GM10266 (cell line): ENCODE results near the gene DMPK.

Experiments used
- DNase-seq: peaks from one replicate; pipeline ENCODE4 v3.0.0; 2012; ENCODE audit errors: extremely low spot score
- TF ChIP-seq, protein P1 (sequence below): IDR thresholded peaks from 2 replicates; pipeline ENCODE4 v1.5.1; 2012; ENCODE audit warnings: mild to moderate bottlenecking, low read depth; ENCODE audit not compliant: control insufficient read depth, insufficient read depth; ENCODE audit errors: missing control alignments

DMPK gene

DNA sequence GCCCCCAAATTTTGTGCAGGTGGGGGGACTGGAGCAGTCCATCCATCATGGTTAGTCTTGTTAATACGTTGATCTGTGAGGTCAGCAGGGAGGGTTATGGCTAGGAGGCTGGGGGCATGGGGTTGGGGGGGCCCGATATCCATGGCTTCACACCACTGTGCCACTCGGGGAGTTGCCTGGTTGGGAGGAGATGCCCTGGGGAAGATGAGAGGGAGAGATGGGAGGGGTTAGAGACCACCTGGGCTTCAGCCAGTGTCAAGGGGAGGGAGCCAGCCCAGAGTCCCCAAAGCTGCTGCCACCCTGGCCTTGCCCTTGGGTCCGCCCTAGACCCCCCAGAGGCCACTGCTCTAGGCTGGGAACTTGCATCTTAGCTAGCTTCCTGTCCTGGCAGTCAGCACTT, 1.8 kb upstream of the DMPK start:
- TF ChIP-seq, protein P1, sequence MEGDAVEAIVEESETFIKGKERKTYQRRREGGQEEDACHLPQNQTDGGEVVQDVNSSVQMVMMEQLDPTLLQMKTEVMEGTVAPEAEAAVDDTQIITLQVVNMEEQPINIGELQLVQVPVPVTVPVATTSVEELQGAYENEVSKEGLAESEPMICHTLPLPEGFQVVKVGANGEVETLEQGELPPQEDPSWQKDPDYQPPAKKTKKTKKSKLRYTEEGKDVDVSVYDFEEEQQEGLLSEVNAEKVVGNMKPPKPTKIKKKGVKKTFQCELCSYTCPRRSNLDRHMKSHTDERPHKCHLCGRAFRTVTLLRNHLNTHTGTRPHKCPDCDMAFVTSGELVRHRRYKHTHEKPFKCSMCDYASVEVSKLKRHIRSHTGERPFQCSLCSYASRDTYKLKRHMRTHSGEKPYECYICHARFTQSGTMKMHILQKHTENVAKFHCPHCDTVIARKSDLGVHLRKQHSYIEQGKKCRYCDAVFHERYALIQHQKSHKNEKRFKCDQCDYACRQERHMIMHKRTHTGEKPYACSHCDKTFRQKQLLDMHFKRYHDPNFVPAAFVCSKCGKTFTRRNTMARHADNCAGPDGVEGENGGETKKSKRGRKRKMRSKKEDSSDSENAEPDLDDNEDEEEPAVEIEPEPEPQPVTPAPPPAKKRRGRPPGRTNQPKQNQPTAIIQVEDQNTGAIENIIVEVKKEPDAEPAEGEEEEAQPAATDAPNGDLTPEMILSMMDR: no peak

DNA sequence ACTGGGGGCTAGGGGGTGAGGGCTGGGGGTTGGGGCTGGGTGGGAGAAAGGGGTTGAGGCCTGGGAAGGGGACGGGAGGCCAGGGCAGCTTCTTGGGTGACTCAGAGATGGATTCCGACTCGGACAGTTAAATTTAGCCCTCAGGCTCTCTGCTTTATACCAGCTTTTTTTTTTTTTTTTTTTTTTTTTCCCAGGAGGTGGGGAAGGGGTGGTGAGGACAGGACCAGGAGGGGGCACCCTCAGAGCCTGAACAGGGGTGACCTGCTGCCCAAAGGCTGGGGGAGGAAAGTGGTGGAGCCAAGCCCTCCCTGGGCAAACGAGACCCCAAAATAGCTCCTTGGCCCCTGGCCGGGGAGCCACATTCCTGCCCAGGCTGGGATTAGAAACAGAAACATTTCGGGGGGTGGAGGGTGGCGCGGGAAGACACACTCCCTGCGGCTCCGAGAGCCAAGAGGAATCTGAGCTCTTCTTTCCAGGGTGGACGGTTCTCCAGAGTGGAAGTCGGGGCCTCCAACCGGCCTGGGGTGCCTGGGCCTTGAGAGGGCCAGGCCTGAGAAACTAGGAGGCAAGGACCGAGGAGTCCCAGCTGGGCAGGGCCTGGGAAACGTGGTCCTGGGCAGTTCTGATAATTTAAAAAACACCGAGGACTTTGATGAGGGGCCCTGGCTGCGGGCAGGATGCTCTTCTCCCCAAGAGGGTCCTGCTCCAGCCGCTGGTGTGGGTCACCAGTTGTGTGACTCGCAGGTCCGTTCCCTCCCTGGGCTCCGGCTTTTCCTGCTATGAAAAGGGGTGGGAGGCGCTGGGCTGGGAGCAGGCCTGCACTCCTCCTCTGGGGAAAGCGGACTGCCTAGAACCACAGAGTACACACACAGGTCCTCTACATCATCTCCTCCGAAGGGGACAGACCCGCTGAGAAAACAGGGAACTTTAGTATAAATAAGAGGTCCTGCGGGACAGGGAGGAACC, 813 bp upstream of the DMPK start:
- no peak for DNase-seq
- TF ChIP-seq, protein P1: no peak

More for the DNA sequence above, 1.8 kb upstream of the DMPK start:
- no peak for DNase-seq

DNA sequence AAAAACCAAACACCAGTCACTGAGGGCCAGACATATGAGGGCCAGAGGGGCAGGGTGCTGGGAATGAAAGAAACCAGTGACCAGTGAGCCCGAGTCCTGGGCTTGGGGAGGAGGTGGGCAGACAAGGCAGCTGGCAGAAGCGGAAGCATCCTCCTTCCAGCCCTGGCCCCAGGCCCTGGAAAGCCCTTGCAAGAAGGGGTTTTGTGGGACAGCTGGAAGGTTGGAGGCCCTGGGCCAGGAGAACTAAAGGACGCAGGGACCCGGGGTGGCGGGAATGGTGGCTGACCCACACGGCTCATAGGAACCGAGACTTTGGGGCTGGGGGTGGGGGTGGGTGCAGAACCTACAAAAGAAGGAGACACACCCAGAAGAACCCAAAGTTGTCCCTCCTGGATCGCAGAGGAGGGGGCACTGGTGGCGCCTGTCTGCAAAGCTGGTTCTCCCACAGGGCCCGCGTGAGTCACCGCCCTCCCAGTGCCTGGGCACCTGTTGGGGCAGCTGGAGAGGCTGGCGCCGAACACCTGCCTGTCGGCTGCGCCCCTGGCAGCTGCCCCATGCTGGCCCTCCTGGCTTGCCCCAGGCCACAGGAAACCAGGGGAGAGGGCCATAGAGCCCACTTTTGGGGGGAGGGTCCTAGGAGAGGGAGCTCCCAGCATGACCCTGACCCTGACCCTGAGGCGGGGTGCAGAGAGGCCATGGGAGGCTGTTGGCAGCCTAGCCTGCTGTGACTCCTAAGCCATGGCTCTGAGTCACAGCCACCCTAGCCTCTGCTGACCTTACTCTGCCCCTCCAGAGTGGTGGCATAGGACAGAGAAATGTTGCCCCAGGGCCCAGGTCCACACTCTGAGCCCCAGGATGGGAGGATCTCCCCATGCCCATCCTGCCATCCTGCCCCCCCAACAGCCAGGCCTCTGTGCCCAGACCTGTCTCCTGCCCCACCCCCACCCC, 802 bp downstream of the DMPK start:
- TF ChIP-seq, protein P1: no peak
- DNase-seq: no peak

DNA sequence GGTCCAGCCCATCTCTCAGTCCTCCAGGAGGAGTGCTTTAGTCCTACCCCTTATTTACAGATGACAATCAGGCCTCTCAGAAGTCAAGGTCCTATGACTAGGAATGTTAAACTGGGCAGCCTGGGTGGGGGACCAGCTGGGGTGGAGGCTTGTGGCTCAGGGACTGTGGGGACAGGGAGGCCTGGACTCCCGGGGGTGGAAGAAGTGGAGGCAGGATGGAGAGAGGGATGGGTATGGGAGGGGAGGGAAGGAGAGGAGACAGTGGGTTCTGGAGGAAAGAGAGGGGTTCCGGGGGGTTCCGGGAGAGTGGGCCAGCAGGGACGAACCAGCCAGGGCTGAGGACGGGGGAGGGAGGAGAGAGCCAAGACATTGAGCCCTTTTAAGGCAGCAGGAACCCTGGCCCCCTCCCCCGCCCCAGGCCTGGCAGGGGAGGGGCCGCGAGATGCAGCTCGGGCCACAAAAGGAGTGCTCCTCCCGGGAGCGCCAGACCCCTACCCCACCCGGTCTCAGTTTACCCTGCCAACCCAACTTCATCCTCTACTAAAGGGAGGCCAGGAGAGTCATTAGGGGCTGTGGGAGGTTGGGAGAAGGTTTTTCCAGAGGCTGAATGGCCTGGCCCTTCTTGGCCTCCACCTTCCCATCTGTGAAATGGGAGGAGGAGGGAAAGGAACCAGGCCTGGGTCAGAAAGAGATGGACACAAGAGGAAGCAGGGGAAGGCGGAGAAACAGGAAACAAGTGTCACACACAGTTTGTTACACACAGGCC, 1.7 kb downstream of the DMPK start:
- TF ChIP-seq, protein P1: no peak
- DNase-seq: no peak

DNA sequence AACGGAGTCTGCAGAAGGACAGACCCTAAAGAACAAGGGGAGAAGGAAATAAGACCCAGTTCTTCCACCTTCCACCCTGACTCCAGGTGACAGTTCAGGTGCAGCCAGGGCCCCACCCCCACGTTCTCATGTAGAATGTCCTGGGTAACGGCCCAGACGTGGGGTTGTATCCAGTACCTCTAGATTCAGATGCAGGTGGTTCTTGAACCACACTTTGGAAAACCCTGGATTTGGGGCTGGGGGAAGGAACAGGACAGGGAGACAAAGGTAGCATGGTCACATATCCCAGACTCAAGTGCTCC, 2.2 kb downstream of the DMPK start:
- TF ChIP-seq, protein P1: no peak
- no peak for DNase-seq

DNA sequence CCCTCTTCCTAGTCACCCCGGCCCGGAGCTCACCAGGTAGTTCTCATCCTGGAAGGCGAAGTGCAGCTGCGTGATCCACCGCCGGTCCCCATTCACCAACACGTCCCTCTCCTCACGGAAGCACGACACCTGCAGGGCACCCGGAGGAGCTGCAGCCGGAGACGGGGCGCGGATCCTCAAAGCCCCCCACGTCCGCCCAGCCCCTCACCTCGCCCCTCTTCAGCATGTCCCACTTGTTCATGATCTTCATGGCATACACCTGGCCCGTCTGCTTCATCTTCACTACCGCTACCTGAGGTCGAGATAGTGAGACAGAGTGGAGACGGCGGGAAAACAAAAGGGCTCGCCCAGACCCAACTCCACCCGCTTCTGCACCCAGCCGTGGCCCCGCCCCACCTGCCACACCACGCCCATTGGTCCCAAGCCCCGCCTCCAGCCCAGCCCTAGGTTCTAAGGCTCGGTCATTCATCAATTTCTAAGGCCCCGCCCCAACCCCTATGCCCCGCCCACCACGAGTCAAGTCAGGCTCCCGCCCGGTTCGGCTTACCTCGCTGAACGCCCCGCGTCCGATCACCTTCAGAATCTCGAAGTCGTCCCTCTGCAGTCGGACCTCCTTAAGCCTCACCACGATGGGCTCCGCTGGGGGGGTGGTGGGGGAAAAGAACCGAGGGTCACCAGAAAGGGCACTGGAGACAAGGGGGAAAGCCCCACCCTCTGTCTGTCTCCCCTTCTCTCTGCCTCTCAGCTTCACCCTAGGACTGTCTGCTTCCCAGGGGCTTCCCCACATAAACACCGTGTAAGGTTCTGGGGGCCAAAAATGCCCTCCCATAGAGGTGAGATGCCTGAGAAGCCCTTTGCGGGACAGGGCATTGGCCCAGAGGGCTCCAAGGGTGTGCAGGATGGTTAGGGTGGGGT, 2.8 kb downstream of the DMPK start:
- peak; percentile 97 for DNase-seq

More for the DNA sequence above, 2.8 kb downstream of the DMPK start:
- TF ChIP-seq, protein P1: peak; percentile 78
